GM19438 (cell line): ENCODE results near the gene PDE6B.

ENCODE experiments used
- ATAC-seq: cut with Tn5 transposase; IDR thresholded peaks from one replicate; pipeline ENCODE4 v1.9.1; 2021; ENCODE audit warnings: low read depth; ENCODE audit not compliant: unreplicated experiment

Gene PDE6B

DNA sequence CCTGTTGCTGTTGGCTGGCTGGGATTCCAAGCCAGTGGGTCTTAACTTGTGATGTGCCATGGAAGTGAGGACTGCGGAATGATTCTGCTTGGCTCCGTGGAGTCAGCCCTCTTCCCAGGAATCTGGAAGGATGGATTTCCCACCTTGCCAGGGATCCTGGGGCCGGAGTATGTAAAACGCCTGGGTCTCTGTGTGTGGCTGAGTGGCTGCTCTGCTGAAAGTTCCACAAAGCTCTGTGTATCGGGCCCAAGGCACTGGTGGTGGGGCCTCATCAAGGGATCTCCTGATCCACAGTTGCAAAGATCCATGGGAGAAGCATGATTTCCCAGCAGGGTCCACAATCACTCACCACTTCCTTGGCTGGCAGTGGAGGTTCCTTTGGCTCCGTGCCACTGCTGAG is 25.2 kb upstream of the PDE6B start:
- no peak for ATAC-seq

DNA sequence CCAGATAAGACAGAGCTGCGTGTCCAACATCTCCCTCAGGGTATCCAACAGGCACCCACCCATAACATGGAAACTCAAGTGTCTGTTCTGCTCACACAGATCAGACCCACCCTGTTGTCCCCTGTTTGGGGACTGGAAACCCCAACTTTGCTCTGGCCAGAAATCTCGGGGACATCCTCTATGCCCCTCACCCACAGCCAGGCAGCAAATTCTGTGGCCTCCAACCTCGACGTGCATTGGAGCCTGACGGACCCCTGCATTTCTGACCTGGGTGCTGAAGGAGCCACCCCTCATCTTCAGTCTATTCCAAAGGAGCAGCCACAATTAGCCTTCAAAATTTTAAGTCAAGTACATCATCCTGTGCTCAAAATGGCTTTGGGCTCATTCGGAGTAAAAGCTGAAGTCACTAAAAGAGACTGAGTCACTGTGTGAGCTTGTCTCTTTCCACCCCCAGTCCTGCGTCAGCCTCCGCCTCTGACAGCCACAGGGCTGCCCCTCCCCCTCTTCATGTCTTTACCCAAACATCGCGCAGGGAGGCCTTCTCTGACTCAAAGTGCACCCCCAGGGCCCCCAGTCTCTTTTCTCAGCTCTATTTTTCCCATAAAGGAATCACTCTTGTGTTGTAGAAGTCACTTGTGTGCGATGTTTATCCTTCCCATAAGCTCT is 24.4 kb upstream of the PDE6B start:
- no peak for ATAC-seq

DNA sequence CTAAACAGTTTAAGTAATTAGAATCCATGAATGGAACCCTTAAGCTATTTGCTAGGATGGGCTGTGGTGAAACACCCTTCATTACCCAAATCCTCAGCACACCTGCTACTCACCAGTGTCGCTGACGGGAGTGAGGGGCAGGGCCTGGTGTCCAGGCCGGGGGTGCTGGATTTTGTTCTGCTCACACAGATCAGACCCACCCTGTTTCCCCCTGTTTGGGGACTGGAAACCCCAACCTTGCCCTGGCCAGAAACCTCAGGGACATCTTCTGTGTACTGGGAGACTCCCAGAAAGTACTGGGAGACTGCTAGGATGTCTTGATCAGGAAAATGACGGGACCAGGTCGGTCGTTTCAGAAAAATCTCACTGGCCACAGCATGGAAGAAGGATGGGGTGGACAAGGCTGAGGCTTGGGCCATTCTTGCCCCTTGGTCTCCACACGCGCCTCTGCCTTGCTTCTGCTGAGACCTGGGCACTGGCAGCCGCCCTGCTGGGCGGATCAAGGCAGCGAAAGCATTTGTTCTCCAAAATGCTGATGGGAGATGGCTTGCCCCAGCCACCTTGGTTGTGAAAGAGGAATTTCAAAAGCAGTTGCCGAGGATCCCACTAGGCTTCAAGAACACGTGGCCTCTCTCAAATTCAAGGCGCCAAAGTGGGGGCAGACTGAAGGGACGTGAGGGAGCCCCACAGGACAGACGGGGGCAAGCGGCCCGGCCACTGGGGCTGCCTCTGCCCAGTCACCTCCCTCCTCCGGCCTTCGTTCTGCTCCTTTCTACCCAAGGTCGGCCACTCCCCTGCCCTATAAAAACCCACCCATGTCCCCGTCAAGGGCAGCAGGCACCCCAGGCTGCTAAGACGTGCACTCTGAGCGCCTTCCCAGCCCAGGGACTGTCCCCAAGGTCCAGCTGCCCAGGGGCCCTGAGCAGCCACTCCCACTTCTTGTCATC is 23.5 kb upstream of the PDE6B start:
- ATAC-seq: no peak

DNA sequence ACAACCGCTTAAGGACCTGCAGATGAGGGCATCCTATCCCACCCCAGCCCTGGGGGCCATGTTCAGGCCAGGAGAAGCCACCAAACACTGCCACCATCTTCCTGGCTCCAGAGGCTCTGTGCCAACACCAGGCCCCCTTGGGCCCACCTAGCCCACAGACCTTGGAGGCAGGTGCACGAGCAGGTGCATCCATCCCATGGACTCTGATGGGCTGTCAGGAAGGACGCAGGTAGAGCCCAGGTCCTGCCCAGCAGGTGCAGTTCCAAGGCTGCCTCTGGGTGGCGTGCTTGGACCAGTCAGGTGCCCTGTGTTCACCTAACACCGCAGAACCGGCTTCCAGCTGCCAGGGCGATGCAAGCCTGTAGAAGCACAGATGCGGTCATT is 22.8 kb upstream of the PDE6B start:
- ATAC-seq: no peak

DNA sequence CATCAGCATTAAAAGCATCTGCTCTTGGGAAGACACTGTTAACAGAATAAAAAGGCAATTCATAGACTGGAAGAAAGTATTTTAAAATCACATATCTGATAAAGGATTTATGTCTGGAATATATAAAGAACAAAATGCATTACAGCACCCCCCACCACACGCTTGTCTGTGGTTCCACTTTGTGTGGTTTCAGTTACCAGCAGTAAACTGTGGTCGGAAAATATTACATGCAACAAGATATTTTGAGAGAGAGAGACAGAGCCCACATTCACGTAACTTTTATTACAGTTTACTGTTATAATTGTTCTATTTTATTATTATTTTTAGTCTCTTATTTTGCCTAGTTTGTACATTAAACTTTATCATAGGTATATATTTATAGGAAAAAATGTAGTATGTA is 21.2 kb upstream of the PDE6B start:
- no peak for ATAC-seq

DNA sequence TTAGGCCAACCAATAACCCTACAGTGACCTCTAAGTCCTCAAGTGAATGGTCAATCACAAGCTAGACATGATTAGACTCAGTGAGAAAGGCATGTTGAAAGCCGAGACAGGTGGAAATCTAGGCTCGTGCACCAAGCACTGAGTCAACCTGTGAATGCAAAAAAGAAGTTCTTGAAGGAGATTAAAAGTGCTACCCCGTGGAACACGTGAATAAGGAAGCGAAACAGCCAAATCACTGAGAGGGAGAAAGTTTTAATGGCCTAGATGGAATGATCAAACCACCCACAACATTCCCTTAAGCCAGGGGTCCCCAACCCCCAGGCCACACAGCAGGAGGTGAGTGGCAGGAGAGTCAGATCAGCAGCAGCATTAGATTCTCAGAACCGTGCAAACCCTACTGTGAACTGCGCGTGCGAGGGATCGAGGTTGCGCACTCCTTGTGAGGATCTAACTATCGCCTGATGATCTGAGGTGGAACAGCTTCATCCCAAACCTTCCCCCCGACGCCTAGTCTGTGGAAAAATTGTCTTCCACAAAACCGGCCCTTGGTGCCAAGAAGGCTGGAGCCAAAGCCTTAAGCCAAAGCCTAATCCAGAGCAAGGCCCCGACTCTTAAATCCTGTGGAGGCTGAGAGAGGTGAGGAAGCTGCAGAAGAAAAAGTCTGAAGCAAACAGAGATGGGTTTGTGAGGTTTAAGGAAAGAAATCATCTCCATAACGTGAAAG is 19.5 kb upstream of the PDE6B start:
- no peak for ATAC-seq

DNA sequence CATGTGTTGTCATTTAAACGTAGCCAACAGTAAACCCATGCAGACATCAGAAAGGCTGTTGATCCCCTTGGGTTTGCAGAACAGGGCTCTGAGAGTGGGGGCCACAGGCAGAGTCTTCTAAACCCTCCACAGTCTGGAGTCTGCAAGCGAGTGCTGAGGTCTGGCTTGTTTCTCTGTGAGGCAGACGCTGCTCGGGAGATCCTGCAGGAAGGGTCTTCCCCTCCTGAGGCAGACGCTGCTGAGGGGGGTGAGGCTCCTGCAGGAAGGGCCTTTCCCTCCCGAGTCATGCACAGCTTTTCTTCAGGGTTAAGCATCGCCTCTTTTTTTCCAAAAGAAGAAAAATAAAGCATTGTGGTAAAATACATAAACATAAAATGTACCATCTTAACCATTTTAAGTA is 17.1 kb upstream of the PDE6B start:
- ATAC-seq: no peak

DNA sequence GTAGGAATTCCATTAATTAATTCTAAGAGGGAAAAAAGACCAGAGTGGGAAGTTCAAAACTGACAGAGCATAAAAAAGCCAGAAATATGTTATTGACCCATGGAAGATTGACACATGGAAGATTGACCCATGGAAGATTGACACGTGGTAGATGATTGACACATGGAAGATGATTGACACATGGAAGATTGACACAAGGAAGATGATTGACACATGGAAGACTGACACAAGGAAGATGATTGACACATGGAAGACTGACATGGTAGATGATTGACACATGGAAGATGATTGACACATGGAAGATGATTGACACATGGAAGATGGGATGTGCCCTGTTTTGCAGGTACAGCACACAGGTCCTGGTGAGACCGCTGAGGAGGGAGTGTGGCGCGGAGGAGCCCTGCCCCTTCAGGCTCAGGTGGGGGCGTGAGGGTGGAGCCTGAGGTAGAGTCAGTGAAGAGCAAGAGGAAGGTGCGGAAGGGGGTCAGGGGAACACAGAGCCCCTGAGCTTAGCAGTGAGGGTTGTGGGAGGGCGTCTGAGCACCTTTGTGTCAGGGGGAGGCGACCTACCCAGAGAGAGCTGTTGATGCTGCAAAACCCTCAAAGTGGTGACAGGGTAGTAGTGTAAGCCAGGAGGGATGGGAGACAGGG is 15.8 kb upstream of the PDE6B start:
- no peak for ATAC-seq

DNA sequence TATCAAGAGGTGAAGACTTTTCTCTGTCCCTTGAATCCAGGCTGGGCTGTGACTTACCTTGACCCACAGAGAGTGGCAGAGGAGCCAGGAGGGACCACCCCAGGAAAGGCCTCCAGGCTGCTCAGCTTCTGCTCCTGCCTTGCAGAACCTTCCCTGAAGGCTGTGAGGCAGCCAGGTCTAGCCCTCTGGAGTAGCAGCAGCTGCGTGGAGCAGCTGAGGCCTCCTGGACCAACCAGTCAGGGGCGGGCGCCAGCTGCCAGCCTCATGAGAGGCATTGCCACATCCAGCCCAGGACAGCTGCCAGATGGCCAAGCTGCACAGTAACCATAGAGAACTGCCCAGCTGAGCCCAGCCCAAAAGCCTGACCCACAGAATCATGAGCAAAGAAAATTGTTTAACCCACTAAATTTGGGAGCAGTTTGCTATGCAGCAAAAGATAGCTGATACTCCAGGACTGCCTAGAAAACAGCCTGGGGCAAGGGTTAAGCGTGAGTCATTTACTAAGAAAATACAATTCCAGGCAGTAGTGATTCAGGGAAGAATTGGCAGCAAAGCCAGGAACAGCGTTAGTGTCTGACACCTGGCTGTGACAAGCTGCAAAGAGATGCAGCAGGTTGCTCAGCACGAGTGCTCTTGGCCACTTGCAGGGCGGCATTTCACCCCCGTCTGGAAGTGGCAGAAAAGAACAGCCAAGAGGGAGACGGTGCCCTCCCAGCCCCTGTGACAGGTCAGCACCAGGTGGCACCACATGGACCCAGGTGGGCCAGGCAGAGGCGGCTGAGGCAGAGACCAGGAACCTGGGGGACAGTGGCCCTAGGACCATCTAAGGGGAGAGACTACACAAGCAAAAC is 14.7 kb upstream of the PDE6B start:
- no peak for ATAC-seq

DNA sequence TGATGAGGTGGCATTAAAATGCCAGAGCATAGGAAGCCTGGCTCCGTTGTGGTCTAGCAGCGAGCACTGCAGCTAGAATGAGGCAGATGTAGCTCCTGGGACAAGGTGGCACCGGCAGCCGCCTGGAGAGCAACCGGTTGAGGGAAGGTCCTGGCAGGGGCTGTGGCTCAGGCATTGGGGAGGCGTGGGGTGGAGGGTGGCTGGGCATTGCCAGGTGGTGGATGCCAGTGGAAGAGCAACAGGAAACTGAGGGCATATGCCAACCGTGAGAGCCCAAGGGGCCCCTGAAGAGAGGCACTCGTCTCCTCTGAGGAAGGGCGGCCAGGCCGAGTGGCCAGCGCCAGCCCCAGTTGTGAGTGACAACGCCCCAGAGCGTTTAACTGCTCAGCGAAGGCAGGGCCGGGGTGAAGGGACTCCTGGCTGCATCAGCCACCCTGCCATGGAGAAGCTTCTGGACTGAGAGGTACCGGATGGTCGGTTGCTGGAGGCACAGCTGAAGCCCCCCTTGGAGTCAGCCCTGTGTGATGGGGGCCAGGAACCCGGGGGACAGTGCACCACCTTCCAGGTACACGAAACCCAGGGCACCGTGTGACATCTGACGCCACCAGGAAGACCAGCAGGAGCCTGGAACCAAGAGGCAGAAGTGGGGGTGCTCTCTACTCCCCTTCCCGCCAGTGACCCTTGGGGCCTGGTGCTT is 13.2 kb upstream of the PDE6B start:
- no peak for ATAC-seq

DNA sequence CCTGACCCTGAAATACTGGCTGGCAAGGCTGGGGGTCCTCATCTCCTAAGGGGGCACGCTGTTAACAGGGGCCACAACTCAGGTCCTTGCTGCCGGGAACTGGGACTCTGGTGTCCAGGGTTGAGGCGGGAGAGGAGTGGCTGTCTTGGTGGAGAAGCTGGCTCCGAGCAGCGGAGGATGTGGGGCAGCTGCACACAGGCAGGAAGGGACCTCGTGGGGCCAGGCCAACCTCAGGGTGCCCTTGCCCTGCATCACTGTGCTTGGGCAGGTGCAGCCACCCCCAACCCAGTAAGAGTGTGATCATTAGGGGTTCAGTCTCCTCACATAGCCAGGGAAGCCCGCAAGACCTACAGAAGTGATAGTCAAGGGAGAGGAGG is 12.6 kb upstream of the PDE6B start:
- no peak for ATAC-seq

DNA sequence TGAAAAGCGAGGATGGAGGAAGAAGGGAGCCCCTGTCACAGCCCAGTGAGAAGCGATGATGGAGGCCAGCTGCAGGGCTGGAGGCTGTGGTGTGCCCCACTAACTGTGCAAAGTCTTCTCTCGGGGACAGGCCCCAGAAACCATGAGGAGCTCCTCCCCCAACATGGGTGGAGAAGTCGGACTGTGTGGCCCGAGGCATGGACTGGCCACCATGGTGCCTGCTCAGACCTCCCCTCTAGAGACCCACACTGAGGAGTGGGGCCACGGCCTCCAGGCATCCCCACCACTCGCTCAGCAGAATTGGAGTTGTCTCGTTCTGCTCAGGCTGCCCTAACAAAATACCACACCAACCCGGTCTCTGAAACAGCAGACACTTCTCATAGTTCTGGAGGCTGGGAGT is 12.2 kb upstream of the PDE6B start:
- ATAC-seq: no peak

DNA sequence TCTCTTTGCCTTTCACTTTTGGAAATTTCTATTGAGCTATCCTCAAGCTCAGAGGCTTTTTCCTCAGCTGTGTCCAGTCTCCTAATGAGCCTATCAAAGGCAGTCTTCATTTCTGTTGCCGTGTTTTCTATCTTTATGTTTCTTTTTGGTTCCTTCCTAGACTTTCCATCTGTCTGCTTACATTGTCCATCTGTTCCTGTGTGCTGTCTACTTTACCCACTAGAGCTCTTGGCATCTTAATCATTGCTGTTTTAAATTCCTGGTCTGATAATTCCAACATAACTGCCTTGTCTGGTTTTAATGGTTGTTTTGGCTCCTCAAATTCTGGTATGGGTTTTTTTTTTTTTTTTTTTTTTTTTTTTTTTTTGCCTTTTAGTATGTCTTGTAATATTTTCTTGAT is 9.3 kb upstream of the PDE6B start:
- no peak for ATAC-seq

DNA sequence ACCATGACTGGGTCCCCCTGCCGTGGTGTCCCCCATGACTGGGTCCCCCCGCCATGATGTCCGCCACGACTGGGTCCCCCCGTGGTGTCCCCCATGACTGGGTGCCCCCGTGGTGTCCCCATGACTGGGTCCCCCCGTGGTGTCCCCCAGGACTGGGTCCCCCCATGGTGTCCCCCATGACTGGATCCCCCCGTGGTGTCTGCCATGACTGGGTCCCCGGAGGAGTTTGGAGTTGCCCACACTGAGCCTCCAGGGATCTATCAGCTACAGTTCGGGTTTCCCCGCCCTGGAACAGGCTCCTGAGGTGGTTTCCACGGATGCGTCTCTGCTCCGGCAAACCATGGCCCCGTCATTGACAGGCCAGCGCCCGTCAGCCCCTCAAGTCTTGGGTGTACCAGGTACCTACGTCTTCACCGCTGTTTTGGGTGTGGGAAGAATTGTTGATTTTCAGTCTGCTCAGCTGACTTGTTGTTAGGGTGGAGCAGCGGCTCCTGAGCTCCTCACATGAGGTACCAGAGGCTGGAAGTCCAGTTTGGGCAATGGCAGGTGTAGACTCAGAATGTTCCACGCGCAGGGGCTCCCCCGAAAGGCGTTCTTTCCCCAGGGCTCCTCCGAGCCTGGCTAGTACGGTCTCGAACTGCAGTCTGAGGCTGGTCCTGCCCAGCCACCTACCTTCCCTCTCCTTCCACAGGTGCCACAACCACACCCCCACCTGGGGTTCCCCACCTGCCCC is 8.3 kb upstream of the PDE6B start:
- no peak for ATAC-seq

DNA sequence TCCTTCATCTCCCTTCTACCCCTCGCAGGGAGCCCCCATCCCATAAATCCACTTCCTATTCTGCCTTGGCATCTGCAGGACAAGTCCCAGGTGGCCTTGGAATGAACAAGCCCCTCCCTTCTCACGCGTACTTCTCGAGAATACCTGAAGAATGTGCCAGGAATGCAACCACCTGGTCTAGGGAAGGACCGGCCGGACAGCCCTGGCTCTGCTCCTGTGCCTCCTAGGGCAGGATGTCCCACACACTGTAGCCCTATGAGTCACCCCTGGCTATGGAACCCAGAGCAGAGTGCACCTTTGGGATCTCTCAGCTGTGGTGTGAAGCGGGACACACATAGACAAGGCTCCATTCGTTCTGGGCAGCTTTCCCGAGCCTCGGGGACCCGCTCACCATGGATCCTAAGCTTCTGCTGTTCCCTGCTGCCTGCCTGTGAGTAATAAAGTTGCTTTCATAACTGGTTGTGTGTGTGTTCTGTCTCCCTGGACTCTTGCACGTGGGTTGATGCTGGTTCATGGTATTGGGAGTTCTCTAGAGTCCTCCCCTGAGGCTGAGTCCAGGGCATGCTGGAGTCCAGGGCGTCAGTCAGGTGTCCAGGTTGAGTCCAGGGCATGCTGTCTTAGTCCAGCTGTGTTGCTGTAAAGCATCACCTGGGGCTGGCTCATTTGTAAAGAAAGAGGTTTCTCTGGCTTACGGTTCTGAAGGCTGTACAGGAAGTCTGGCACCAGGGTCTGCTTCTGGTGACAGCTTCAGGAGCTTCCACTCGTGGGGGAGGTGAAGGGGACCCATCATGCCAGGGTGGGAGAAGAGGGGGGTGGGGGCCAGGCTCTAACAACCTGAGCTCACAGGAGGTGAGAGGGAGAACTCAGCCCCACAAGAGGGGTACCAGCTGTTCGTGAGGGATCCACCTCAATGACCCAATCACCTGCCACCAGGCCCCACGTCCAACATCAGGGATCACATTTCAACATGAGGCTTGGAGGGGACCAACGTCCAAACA is 7.4 kb upstream of the PDE6B start:
- no peak for ATAC-seq

DNA sequence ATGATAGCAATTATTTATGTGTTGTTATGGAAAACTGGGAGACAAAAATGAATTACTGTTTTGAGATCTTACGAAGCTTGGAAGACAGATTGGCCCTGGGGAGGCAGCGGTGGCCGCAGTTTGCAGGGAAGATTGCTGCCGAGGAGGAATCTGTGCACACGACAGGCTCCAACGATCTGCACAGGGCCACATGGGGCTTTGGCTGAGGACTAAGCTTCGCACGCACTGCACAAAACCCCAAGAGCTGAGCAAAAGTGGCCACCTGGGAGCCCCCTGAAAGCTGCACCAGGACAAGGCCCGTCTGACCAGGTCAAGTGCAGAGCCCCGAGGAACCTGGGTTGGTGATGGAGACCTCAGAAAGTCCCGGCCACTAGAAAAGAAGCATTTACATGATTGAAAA is 5.2 kb upstream of the PDE6B start:
- no peak for ATAC-seq

DNA sequence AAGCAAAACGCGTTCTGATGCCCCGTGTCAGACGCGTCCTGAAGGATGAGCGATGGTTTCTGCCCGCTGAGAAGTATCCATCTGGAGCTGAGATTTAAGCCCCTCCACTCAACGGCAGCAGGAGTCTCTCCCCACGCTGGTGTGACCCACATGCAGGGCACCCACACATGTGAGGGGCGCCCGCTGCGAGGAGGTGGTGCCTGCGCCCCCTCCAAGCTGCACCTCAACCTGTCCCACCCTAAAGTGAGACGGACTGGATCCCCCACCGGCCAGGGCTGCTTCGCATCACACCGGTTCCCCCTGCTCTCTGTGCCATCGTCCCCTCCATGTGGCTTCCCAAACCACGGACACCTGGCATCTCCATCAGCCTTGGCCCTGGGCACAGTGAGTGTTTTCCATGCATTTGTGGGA is 4.5 kb upstream of the PDE6B start:
- no peak for ATAC-seq
